SK-N-SH (cell line): ENCODE results near the gene DNAJA1.
A peak's percentile ranks its signal among the peaks of the same experiment; 100 is the strongest.

Source experiments
- FOSL2 ChIP-seq: IDR thresholded peaks from 2 replicates; pipeline ENCODE4 v1.4.0; 2012; ENCODE audit warnings: low read depth, mild to moderate bottlenecking, moderate library complexity, borderline replicate concordance
- NFIC ChIP-seq: IDR thresholded peaks from 2 replicates; pipeline ENCODE4 v1.4.0; 2012; ENCODE audit warnings: borderline replicate concordance
- POLR2AphosphoS5 ChIP-seq: IDR thresholded peaks from 2 replicates; pipeline ENCODE4 v1.6.1; 2012; ENCODE audit warnings: low read depth, low read length
- RFX5 ChIP-seq: IDR thresholded peaks from 2 replicates; pipeline ENCODE4 v1.6.1; 2012; ENCODE audit warnings: mild to moderate bottlenecking, improper control_type of control experiment, low read length
- SIN3A ChIP-seq: IDR thresholded peaks from 2 replicates; pipeline ENCODE4 v1.6.1; 2012; ENCODE audit warnings: low read depth, mild to moderate bottlenecking, low read length, moderate library complexity, borderline replicate concordance
- TAF1 ChIP-seq: IDR thresholded peaks from 2 replicates; pipeline ENCODE4 v1.6.1; 2012; ENCODE audit warnings: low read depth, mild to moderate bottlenecking, low read length, moderate library complexity, borderline replicate concordance
- TEAD4 ChIP-seq: IDR thresholded peaks from 2 replicates; pipeline ENCODE4 v1.4.0; 2012; ENCODE audit warnings: mild to moderate bottlenecking, borderline replicate concordance; ENCODE audit not compliant: insufficient read depth
- YY1 ChIP-seq: IDR thresholded peaks from 2 replicates; pipeline ENCODE4 v1.4.0; 2012; ENCODE audit warnings: low read depth, mild to moderate bottlenecking
- TF ChIP-seq, protein P1 (sequence below): fragments of 200-600 bp; sonication (generic); IDR thresholded peaks from 2 replicates; pipeline ENCODE4 v1.6.1; 2017; ENCODE audit warnings: antibody characterized with exemption, mild to moderate bottlenecking, moderate library complexity
- TF ChIP-seq, protein P2 (sequence below): fragments of 150-350 bp; IDR thresholded peaks from 2 replicates; pipeline ENCODE4 v1.6.1; 2016; ENCODE audit warnings: mild to moderate bottlenecking, low read depth, low read length
- TF ChIP-seq, protein P3 (sequence below): IDR thresholded peaks from 2 replicates; pipeline ENCODE4 v1.4.0; 2012; ENCODE audit warnings: low read depth
- TF ChIP-seq, protein P4 (sequence below): IDR thresholded peaks from 2 replicates; pipeline ENCODE4 v1.4.0; 2012; ENCODE audit warnings: low read depth, borderline replicate concordance
- TF ChIP-seq, protein P5 (sequence below): IDR thresholded peaks from 2 replicates; pipeline ENCODE4 v1.6.1; 2012; ENCODE audit warnings: mild to moderate bottlenecking, low read depth, low read length, moderate library complexity

DNA sequence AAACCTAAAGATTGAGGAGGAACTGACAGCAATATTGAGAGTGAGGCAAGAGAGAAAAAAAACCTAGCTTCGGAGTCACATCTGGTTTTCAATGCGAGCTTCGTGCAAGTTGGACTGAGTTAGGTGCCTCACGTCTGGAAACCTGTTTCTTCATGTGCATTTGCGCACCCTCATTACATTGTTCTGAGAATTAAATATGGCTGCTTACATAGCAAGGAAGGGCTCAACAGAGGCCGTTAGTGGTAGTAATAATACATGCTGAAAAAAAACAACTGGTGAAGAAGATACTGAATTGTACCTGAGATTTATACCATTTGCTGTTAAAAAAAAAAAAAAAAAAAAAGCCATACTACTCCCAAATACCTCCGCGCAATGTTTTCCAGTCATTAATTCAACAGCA lies 18.6 kb downstream of the DNAJA1 start:
- TF ChIP-seq, protein P1, sequence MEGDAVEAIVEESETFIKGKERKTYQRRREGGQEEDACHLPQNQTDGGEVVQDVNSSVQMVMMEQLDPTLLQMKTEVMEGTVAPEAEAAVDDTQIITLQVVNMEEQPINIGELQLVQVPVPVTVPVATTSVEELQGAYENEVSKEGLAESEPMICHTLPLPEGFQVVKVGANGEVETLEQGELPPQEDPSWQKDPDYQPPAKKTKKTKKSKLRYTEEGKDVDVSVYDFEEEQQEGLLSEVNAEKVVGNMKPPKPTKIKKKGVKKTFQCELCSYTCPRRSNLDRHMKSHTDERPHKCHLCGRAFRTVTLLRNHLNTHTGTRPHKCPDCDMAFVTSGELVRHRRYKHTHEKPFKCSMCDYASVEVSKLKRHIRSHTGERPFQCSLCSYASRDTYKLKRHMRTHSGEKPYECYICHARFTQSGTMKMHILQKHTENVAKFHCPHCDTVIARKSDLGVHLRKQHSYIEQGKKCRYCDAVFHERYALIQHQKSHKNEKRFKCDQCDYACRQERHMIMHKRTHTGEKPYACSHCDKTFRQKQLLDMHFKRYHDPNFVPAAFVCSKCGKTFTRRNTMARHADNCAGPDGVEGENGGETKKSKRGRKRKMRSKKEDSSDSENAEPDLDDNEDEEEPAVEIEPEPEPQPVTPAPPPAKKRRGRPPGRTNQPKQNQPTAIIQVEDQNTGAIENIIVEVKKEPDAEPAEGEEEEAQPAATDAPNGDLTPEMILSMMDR = no peak
- TF ChIP-seq SIN3A = no peak
- no peak for TF ChIP-seq TEAD4
- no peak for TF ChIP-seq TAF1
- TF ChIP-seq, protein P2, sequence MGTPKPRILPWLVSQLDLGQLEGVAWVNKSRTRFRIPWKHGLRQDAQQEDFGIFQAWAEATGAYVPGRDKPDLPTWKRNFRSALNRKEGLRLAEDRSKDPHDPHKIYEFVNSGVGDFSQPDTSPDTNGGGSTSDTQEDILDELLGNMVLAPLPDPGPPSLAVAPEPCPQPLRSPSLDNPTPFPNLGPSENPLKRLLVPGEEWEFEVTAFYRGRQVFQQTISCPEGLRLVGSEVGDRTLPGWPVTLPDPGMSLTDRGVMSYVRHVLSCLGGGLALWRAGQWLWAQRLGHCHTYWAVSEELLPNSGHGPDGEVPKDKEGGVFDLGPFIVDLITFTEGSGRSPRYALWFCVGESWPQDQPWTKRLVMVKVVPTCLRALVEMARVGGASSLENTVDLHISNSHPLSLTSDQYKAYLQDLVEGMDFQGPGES = no peak
- TF ChIP-seq, protein P3, sequence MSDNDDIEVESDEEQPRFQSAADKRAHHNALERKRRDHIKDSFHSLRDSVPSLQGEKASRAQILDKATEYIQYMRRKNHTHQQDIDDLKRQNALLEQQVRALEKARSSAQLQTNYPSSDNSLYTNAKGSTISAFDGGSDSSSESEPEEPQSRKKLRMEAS = no peak
- TF ChIP-seq YY1 = peak; percentile 61; the same call in 1 of the 2 replicates
- TF ChIP-seq FOSL2 = no peak
- TF ChIP-seq, protein P4, sequence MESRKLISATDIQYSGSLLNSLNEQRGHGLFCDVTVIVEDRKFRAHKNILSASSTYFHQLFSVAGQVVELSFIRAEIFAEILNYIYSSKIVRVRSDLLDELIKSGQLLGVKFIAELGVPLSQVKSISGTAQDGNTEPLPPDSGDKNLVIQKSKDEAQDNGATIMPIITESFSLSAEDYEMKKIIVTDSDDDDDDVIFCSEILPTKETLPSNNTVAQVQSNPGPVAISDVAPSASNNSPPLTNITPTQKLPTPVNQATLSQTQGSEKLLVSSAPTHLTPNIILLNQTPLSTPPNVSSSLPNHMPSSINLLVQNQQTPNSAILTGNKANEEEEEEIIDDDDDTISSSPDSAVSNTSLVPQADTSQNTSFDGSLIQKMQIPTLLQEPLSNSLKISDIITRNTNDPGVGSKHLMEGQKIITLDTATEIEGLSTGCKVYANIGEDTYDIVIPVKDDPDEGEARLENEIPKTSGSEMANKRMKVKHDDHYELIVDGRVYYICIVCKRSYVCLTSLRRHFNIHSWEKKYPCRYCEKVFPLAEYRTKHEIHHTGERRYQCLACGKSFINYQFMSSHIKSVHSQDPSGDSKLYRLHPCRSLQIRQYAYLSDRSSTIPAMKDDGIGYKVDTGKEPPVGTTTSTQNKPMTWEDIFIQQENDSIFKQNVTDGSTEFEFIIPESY = no peak
- TF ChIP-seq RFX5 = no peak
- TF ChIP-seq, protein P5, sequence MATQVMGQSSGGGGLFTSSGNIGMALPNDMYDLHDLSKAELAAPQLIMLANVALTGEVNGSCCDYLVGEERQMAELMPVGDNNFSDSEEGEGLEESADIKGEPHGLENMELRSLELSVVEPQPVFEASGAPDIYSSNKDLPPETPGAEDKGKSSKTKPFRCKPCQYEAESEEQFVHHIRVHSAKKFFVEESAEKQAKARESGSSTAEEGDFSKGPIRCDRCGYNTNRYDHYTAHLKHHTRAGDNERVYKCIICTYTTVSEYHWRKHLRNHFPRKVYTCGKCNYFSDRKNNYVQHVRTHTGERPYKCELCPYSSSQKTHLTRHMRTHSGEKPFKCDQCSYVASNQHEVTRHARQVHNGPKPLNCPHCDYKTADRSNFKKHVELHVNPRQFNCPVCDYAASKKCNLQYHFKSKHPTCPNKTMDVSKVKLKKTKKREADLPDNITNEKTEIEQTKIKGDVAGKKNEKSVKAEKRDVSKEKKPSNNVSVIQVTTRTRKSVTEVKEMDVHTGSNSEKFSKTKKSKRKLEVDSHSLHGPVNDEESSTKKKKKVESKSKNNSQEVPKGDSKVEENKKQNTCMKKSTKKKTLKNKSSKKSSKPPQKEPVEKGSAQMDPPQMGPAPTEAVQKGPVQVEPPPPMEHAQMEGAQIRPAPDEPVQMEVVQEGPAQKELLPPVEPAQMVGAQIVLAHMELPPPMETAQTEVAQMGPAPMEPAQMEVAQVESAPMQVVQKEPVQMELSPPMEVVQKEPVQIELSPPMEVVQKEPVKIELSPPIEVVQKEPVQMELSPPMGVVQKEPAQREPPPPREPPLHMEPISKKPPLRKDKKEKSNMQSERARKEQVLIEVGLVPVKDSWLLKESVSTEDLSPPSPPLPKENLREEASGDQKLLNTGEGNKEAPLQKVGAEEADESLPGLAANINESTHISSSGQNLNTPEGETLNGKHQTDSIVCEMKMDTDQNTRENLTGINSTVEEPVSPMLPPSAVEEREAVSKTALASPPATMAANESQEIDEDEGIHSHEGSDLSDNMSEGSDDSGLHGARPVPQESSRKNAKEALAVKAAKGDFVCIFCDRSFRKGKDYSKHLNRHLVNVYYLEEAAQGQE = no peak
- TF ChIP-seq POLR2AphosphoS5 = no peak
- TF ChIP-seq NFIC = no peak
